Measurements from ENCODE around the gene UHRF1. TPM values are rescaled to one million over a fixed set of nuclear protein-coding genes. Genes with fewer than 3 reads are reported as not detected.
"Not testable (repeated sequence)": the region's sequence is repeated elsewhere in the genome, so short reads cannot be mapped to it uniquely, and the experiment has no call there.

Gene UHRF1
- total and polyA plus RNA-seq, 2 donors from 2014 or later, result 0.19 to 3.1 TPM

GRCh38 chr19:4897146-4897545 is 12.2 kb upstream of the UHRF1 start:
- no peak for FAIRE-seq
- DNase-seq, result peak in 4 of 5 donors; percentile 16 to 41 (median 34)
- no peak overlapping the region for H3K4me3 ChIP-seq (ENCODE audit: low read length in 3 of 3)
- no peak overlapping the region for H3K27ac ChIP-seq (ENCODE audit: low read depth in 2 of 2, low read length in 2 of 2)
- H3K9me3 ChIP-seq (ENCODE audit: control insufficient read depth in 2 of 3, insufficient read depth in 1 of 3, low read length in 3 of 3), result no peaks in the 10 kb centered on the region
- no peaks in the 10 kb centered on the region for H3K4me1 ChIP-seq (ENCODE audit: control insufficient read depth in 2 of 3, insufficient read depth in 2 of 3, low read depth in 1 of 3, low read length in 3 of 3)
- H3K9ac ChIP-seq (ENCODE audit: low read length in 3 of 3), result no peak overlapping the region
- H3K27me3 ChIP-seq (ENCODE audit: control insufficient read depth, insufficient read depth, low read length), result no peaks in the 10 kb centered on the region
- intact Hi-C loops (cut with DNase I), result no loop called here
- no peak for TF ChIP-seq CTCF (IDR thresholded peaks at IDR 0.05; ENCODE audit: borderline replicate concordance, extremely low read depth, insufficient read depth)
- no peaks in the 10 kb centered on the region for H3K36me3 ChIP-seq (ENCODE audit: control insufficient read depth in 2 of 3, insufficient read depth in 3 of 3, low read length in 3 of 3)

DNA sequence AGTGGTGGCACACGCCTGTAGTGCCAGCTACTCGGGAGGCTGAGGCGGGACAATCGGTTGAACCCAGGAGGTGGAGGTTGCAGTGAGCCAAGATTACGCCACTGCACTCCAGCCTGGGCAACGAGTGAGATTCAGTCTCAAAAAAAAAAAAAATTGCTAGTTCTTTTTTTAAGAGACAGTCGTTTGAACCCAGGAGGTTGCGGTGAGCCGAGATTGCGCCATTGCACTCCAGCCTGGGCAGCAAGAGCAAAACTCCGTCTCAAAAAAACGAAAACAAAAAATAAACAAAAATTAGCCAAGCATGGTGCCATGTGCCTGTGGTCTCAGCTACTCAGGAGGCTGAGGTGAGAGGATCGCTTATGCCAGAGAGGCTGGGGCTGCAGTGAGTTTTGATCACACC is 8.4 kb upstream of the UHRF1 start:
- H3K4me3 ChIP-seq (ENCODE audit: low read length in 3 of 3); H3K27me3 ChIP-seq (ENCODE audit: control insufficient read depth, insufficient read depth, low read length); H3K36me3 ChIP-seq (ENCODE audit: control insufficient read depth in 2 of 3, insufficient read depth in 3 of 3, low read length in 3 of 3); H3K9ac ChIP-seq (ENCODE audit: low read length in 3 of 3); FAIRE-seq; H3K4me1 ChIP-seq (ENCODE audit: control insufficient read depth in 2 of 3, insufficient read depth in 2 of 3, low read depth in 1 of 3, low read length in 3 of 3); DNase-seq; H3K27ac ChIP-seq (ENCODE audit: low read depth in 2 of 2, low read length in 2 of 2); intact Hi-C loops (cut with DNase I); H3K9me3 ChIP-seq (ENCODE audit: control insufficient read depth in 2 of 3, insufficient read depth in 1 of 3, low read length in 3 of 3): not testable (repeated sequence)

DNA sequence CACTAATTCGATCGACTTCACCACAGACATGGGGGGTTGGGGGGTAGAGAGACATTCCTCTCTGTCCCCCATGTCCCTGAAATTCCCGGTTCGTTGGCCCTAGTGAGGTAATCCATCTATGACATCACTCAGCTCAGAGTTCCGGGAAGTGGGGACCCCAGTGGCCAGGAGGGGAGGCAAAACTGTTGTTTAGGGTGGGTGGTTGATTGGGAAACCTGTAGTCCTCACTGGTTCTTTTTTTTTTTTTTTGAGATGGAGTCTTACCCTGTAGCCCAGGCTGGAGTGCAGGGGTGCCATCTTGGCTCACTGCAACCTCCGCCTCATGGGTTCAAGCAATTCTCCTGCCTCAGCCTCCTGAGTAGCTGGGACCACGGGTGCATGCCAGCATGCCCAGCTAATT is 6.5 kb upstream of the UHRF1 start, which contains the start of gene ARRDC5:
Gene ARRDC5 (minus strand): TSS at position 101 of the 400 bp plus-strand sequence. CDS start 71 bp downstream, at position 30.
- no peak within 1 kb of the TSS for H3K27ac ChIP-seq (ENCODE audit: low read depth in 2 of 2, low read length in 2 of 2)
- H3K9me3 ChIP-seq (ENCODE audit: control insufficient read depth in 2 of 3, insufficient read depth in 1 of 3, low read length in 3 of 3), result no peaks in the 10 kb centered on the region
- TF ChIP-seq CTCF (IDR thresholded peaks at IDR 0.05; ENCODE audit: borderline replicate concordance, extremely low read depth, insufficient read depth), result no peak
- H3K4me1 ChIP-seq (ENCODE audit: control insufficient read depth in 2 of 3, insufficient read depth in 2 of 3, low read depth in 1 of 3, low read length in 3 of 3), result no peaks in the 10 kb centered on the region
- H3K9ac ChIP-seq (ENCODE audit: low read length in 3 of 3), result no peak within 1 kb of the TSS
- intact Hi-C loops (cut with DNase I), result no loop called here
- FAIRE-seq (no peak), DNase-seq (no peak)
- no peak within 1 kb of the TSS for H3K4me3 ChIP-seq (ENCODE audit: low read length in 3 of 3)
- no peaks in the 10 kb centered on the region for H3K27me3 ChIP-seq (ENCODE audit: control insufficient read depth, insufficient read depth, low read length)
- no peaks in the 10 kb centered on the region for H3K36me3 ChIP-seq (ENCODE audit: control insufficient read depth in 2 of 3, insufficient read depth in 3 of 3, low read length in 3 of 3)

GRCh38 chr19:4904481-4904880 is 4.8 kb upstream of the UHRF1 start:
- H3K4me1 ChIP-seq (ENCODE audit: control insufficient read depth in 2 of 3, insufficient read depth in 2 of 3, low read depth in 1 of 3, low read length in 3 of 3), result no peaks in the 10 kb centered on the region
- no peak for TF ChIP-seq CTCF (IDR thresholded peaks at IDR 0.05; ENCODE audit: borderline replicate concordance, extremely low read depth, insufficient read depth)
- no peak overlapping the region for H3K27ac ChIP-seq (ENCODE audit: low read depth in 2 of 2, low read length in 2 of 2)
- no peak overlapping the region for H3K4me3 ChIP-seq (ENCODE audit: low read length in 3 of 3)
- intact Hi-C loops (cut with DNase I), result no loop called here
- DNase-seq, result no peak
- no peak for FAIRE-seq
- H3K9ac ChIP-seq (ENCODE audit: low read length in 3 of 3), result no peak overlapping the region
- H3K36me3 ChIP-seq (ENCODE audit: control insufficient read depth in 2 of 3, insufficient read depth in 3 of 3, low read length in 3 of 3), result no peaks in the 10 kb centered on the region
- H3K9me3 ChIP-seq (ENCODE audit: control insufficient read depth in 2 of 3, insufficient read depth in 1 of 3, low read length in 3 of 3), result no peaks in the 10 kb centered on the region
- no peaks in the 10 kb centered on the region for H3K27me3 ChIP-seq (ENCODE audit: control insufficient read depth, insufficient read depth, low read length)
